HepG2 (cell line): Measurements from ENCODE around the gene EIF2AK2. TPM values are rescaled to one million over a fixed set of nuclear protein-coding genes. Genes with fewer than 3 reads are reported as not detected.

Experiments
- ATAC-seq: fragments of 200-7000 bp; cut with Tn5 transposase; 3 replicates; pipeline ENCODE4 v1.9.1; 2020; ENCODE audit warnings: mild to moderate bottlenecking, moderate library complexity
- BruUV-seq: library from RNA; stranded (reverse); fragments of 400-500 nt; replicated peaks from 2 replicates; lab custom pipeline; 2021; lab: Mats Ljungman, UMichigan
- CTCF ChIA-PET: fragments of 300-600 bp; formaldehyde crosslinking; extraction: SDS; loops from one replicate; lab custom pipeline; 2021; ENCODE audit warnings: low total read pairs, inconsistent platforms, low intra/inter-chr PET ratio; lab: Yijun Ruan, JAX
- POLR2A ChIA-PET: fragments of 350-600 bp; sonication (Branson Sonifier 250); formaldehyde crosslinking; loops from one replicate; lab custom pipeline; 2020; ENCODE audit warnings: antibody characterized with exemption, inconsistent platforms; lab: Yijun Ruan, JAX
- DNase-seq: peaks from one replicate; pipeline ENCODE4 v3.0.0-alpha.2; 2015; ENCODE audit warnings: low spot score
- FAIRE-seq: peaks from 3 replicates; lab custom pipeline; 2011; peaks lifted over from hg19 to GRCh38; lab: Jason Lieb, UNC
- H2AFZ ChIP-seq: one replicate; pipeline ENCODE4 v1.6.1; 2011; ENCODE audit warnings: low read length, inconsistent platforms
- H3K27ac ChIP-seq: fragments of 300-600 bp; 3 replicates; pipeline ENCODE4 v1.8.0; 2011; ENCODE audit warnings: mixed run types, mild to moderate bottlenecking, mixed read lengths, low read length, inconsistent platforms; ENCODE audit not compliant: insufficient read depth; ENCODE audit errors: extremely low read length
- H3K27me3 ChIP-seq, 2 experiments: fragments of 200-600 bp in 1 of 2; 2 replicates in 1 of 2; 3 replicates in 1 of 2; pipeline versions ENCODE4 v1.6.0 to v1.8.0; 2011; ENCODE audit warnings: low read length in 2 of 2, mild to moderate bottlenecking in 2 of 2, moderate library complexity in 2 of 2, inconsistent platforms in 1 of 2; ENCODE audit not compliant: insufficient read depth in 2 of 2, control insufficient read depth in 1 of 2
- H3K36me3 ChIP-seq, 2 experiments: fragments of 200-600 bp in 1 of 2; replicated peaks in 1 of 2; 2 replicates in 1 of 2; 3 replicates in 1 of 2; pipeline versions ENCODE4 v1.5.1 to v1.8.0; 2011; ENCODE audit warnings: low read length in 2 of 2, inconsistent platforms in 1 of 2; ENCODE audit not compliant: insufficient read depth in 2 of 2, control insufficient read depth in 1 of 2
- H3K4me1 ChIP-seq: 2 replicates; pipeline ENCODE4 v1.5.1; 2012; ENCODE audit warnings: low read length, inconsistent platforms; ENCODE audit not compliant: insufficient read depth
- H3K4me2 ChIP-seq: 2 replicates; pipeline ENCODE4 v1.6.0; 2011; ENCODE audit warnings: low read depth, low read length, inconsistent platforms
- H3K4me3 ChIP-seq, 3 experiments: fragments of 200-600 bp in 1 of 3; sonication (generic), shearing (Covaris generic) in 1 of 3; replicated peaks in 1 of 3; 2 replicates each; pipeline ENCODE4 v1.5.1; 2011 to 2016; ENCODE audit warnings: low read length in 3 of 3, inconsistent platforms in 2 of 3, low read depth in 2 of 3, mild to moderate bottlenecking in 2 of 3, control low read depth in 1 of 3, mixed read lengths in 1 of 3; ENCODE audit not compliant: insufficient read depth in 1 of 3
- H3K79me2 ChIP-seq: one replicate; pipeline ENCODE4 v1.6.1; 2011; ENCODE audit warnings: low read length, inconsistent platforms; ENCODE audit not compliant: insufficient read depth
- H3K9ac ChIP-seq: 2 replicates; pipeline ENCODE4 v1.6.0; 2011; ENCODE audit warnings: mild to moderate bottlenecking, low read depth, low read length, inconsistent platforms; ENCODE audit not compliant: insufficient read depth
- H3K9me3 ChIP-seq: 2 replicates; pipeline ENCODE4 v1.5.1; 2012; ENCODE audit warnings: mild to moderate bottlenecking, low read length
- H4K20me1 ChIP-seq: 2 replicates; pipeline ENCODE4 v1.6.0; 2011; ENCODE audit warnings: inconsistent platforms, mild to moderate bottlenecking, low read length, moderate library complexity; ENCODE audit not compliant: insufficient read depth
- ATF7-NPFF ChIP-seq: sonication (generic); formaldehyde crosslinking; IDR thresholded peaks from 2 replicates; pipeline ENCODE4 v1.8.1; 2023; ENCODE audit warnings: mild to moderate bottlenecking, low read depth, missing genetic modification reagents, moderate library complexity
- RCOR2 ChIP-seq: IDR thresholded peaks from 2 replicates; pipeline ENCODE4 v1.6.1; 2016; ENCODE audit warnings: missing biosample characterization, missing genetic modification reagents
- ZBTB7A ChIP-seq: sonication (generic); formaldehyde crosslinking; IDR thresholded peaks from 2 replicates; pipeline ENCODE4 v1.8.0; 2022; ENCODE audit warnings: mild to moderate bottlenecking, missing genetic modification reagents
- ZNF124 ChIP-seq: sonication (generic); formaldehyde crosslinking; IDR thresholded peaks from 2 replicates; pipeline ENCODE4 v1.4.0; 2020; ENCODE audit warnings: missing genetic modification reagents
- ZNF263 ChIP-seq: sonication (generic); formaldehyde crosslinking; IDR thresholded peaks from 2 replicates; pipeline ENCODE4 v1.4.0; 2020; ENCODE audit warnings: missing genetic modification reagents
- ZNF569 ChIP-seq: sonication (generic); formaldehyde crosslinking; IDR thresholded peaks from 2 replicates; pipeline ENCODE4 v1.5.0; 2020; ENCODE audit warnings: mild to moderate bottlenecking, missing genetic modification reagents, moderate library complexity, borderline replicate concordance
- ZNF614 ChIP-seq: IDR thresholded peaks from 2 replicates; pipeline ENCODE4 v1.6.1; 2018; ENCODE audit warnings: missing biosample characterization, missing genetic modification reagents, inconsistent platforms, borderline replicate concordance
- ZNF792 ChIP-seq: IDR thresholded peaks from 2 replicates; pipeline ENCODE4 v1.6.1; 2016
- ZNF883 ChIP-seq: sonication (generic); formaldehyde crosslinking; IDR thresholded peaks from 2 replicates; pipeline ENCODE4 v1.5.1; 2020; ENCODE audit warnings: mild to moderate bottlenecking, missing genetic modification reagents; ENCODE audit errors: not compliant biosample characterization
- WGBS: methylation state at CpG from one replicate; pipeline ENCODE4 v1.1.6; 2017; ENCODE audit warnings: low lambda C conversion rate; 5-methylcytosine and 5-hydroxymethylcytosine counted together
- in situ Hi-C: cut with HindIII; loops from 2 replicates; pipeline ENCODE4 v1.10.0; 2017; ENCODE audit warnings: low pct_unique_long_range_greater_than_20kb; ENCODE audit not compliant: extremely low pct_ligation_motif_present
- intact Hi-C: fragments of 100-400 bp; cut with micrococcal nuclease; formaldehyde crosslinking; loops from one replicate; pipeline ENCODE4 v1.10.0; 2022; ENCODE audit not compliant: unreplicated experiment
- polyA plus RNA-seq, 8 experiments: library from polyadenylated mRNA; depleted of rRNA in 3 of 8; stranded (reverse) in 7 of 8; unstranded in 1 of 8; fragments of >200 nt; fragmentation: Illumina TruSeq in 4 of 8; extraction: Trizol in 4 of 8; gene quantifications; 2 replicates each; pipeline versions ENCODE4 v1.2.1 to v1.2.3, GENCODE V29; 2011 to 2016; ENCODE audit warnings: low read depth in 4 of 8, missing spikeins in 1 of 8, mixed read lengths in 1 of 8; ENCODE audit not compliant: insufficient read depth in 1 of 8
- total RNA-seq, 5 experiments: library from RNA; depleted of rRNA; stranded (reverse); fragments of >200 nt; fragmentation: Illumina TruSeq; extraction: Trizol; gene quantifications; 2 replicates each; pipeline ENCODE4 v1.2.3, GENCODE V29; 2016; ENCODE audit warnings: low read depth in 1 of 5
- TF ChIP-seq, protein P1 (sequence below): sonication (generic); formaldehyde crosslinking; conservative IDR thresholded peaks from 2 replicates; pipeline ENCODE4 v1.4.0; 2020; ENCODE audit warnings: mild to moderate bottlenecking, missing genetic modification reagents, moderate library complexity
- TF ChIP-seq, protein P2 (sequence below): sonication (generic); formaldehyde crosslinking; IDR thresholded peaks from 2 replicates; pipeline ENCODE4 v1.4.0; 2020; ENCODE audit warnings: missing genetic modification reagents, mild to moderate bottlenecking, borderline replicate concordance
- TF ChIP-seq, protein P3 (sequence below): sonication (generic); formaldehyde crosslinking; IDR thresholded peaks from 2 replicates; pipeline ENCODE4 v1.5.1; 2020; ENCODE audit warnings: mild to moderate bottlenecking, missing genetic modification reagents, moderate library complexity

The EIF2AK2 gene
- total and polyA plus RNA-seq, 2 of the 13 experiments (the other 11 are each of a cell fraction or from before 2014, with no cell fraction given): 10.2 to 26.1 TPM

DNA sequence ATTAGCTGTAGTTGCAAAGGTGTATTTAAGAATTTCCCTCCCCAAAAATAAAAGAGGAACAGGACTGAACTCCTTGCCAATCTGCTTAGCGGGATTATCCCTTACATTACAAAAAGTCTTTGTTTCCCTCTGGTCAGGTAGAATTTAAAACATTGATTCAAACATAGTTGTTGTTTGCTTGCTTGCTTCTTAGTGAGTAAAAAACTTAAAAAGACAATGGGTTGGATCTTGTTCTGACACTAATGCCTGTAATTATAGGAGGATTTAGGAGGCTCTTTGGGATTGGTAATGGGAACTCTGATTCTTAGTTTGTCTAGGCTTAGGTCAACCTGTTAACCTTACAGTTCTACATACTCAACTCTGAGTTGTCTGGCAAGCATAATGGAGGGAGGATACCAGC is 35.8 kb upstream of the EIF2AK2 start (continued):
- TF ChIP-seq, protein P1, sequence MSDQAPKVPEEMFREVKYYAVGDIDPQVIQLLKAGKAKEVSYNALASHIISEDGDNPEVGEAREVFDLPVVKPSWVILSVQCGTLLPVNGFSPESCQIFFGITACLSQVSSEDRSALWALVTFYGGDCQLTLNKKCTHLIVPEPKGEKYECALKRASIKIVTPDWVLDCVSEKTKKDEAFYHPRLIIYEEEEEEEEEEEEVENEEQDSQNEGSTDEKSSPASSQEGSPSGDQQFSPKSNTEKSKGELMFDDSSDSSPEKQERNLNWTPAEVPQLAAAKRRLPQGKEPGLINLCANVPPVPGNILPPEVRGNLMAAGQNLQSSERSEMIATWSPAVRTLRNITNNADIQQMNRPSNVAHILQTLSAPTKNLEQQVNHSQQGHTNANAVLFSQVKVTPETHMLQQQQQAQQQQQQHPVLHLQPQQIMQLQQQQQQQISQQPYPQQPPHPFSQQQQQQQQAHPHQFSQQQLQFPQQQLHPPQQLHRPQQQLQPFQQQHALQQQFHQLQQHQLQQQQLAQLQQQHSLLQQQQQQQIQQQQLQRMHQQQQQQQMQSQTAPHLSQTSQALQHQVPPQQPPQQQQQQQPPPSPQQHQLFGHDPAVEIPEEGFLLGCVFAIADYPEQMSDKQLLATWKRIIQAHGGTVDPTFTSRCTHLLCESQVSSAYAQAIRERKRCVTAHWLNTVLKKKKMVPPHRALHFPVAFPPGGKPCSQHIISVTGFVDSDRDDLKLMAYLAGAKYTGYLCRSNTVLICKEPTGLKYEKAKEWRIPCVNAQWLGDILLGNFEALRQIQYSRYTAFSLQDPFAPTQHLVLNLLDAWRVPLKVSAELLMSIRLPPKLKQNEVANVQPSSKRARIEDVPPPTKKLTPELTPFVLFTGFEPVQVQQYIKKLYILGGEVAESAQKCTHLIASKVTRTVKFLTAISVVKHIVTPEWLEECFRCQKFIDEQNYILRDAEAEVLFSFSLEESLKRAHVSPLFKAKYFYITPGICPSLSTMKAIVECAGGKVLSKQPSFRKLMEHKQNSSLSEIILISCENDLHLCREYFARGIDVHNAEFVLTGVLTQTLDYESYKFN (CRISPR knock-in tag): no peak
- TF ChIP-seq RCOR2 (CRISPR knock-in tag) (no peak), ATF7-NPFF (CRISPR knock-in tag) (no peak), ZNF569 (CRISPR knock-in tag) (no peak), ZBTB7A (CRISPR knock-in tag) (no peak)
- TF ChIP-seq, all 625 proteins: peak for 0

DNA sequence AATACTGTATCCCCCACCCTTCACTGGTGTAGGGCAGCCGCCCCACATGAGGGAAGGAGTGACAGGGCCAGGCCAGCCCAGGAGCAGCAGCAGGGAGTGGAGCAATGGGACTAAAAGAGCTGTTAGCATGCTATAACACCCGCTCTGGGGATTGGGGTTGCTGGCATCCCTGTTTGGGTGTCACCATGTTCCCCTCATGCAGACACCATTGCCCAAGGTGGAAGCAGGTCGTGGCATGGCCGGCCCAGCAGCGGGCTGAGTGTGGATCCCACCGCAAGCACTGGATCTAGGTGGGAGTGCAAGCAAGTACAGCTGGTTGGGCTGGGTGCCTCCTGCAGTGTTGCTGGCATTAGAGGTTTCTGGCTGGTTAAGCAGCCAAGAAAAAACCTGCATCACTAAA is 35.0 kb upstream of the EIF2AK2 start:
- Histone ChIP-seq H3K4me3 (no peak overlapping the region; a peak in 1 of 6 replicates), H3K27me3 (peaks cover 2 to 14% of the 10 kb centered on the region in 2 experiments; a peak in 3 of 5 replicates), H3K79me2 (peaks cover 2% of the 10 kb centered on the region), H3K4me2 (0 out of 2 replicates have a peak overlapping the region, but pooled peaks have one; percentile 13), H3K9ac (no peak overlapping the region), H2AFZ (no peak overlapping the region), H4K20me1 (no peaks in the 10 kb centered on the region), H3K4me1 (peaks cover 30% of the 10 kb centered on the region), H3K9me3 (no peaks in the 10 kb centered on the region), H3K27ac (no peak overlapping the region), H3K36me3 (no peaks in the 10 kb centered on the region)
- CTCF ChIA-PET: no interaction called here
- WGBS: 53% methylated on average over 6 of the region's 6 CpGs
- no peak for FAIRE-seq
- DNase-seq: no peak
- intact Hi-C loops: no loop called here
- BruUV-seq: no TSS peak
- ATAC-seq: no peak
- POLR2A ChIA-PET: interaction anchor here (0.7 to 2.9 kb wide), 2 partner anchors 35 to 40 kb away, joined by 3 to 9 read pairs; partner anchors contain the start of genes CEBPZ and NDUFAF7
- in situ Hi-C loops: no loop called here
- TF ChIP-seq ZNF263 (CRISPR knock-in tag) (no peak), ZNF883 (CRISPR knock-in tag) (no peak), ZNF614 (CRISPR knock-in tag) (no peak), ZNF124 (no peak), ZNF792 (CRISPR knock-in tag) (no peak)
- TF ChIP-seq, protein P2, sequence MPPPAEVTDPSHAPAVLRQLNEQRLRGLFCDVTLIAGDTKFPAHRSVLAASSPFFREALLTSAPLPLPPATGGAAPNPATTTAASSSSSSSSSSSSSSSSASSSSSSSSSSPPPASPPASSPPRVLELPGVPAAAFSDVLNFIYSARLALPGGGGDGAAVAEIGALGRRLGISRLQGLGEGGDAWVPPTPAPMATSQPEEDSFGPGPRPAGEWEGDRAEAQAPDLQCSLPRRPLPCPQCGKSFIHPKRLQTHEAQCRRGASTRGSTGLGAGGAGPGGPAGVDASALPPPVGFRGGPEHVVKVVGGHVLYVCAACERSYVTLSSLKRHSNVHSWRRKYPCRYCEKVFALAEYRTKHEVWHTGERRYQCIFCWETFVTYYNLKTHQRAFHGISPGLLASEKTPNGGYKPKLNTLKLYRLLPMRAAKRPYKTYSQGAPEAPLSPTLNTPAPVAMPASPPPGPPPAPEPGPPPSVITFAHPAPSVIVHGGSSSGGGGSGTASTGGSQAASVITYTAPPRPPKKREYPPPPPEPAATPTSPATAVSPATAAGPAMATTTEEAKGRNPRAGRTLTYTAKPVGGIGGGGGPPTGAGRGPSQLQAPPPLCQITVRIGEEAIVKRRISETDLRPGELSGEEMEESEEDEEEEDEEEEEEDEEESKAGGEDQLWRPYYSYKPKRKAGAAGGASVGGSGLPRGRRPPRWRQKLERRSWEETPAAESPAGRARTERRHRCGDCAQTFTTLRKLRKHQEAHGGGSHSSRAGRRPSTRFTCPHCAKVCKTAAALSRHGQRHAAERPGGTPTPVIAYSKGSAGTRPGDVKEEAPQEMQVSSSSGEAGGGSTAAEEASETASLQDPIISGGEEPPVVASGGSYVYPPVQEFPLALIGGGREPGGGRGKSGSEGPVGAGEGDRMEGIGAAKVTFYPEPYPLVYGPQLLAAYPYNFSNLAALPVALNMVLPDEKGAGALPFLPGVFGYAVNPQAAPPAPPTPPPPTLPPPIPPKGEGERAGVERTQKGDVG (CRISPR knock-in tag): no peak
- TF ChIP-seq, protein P3, sequence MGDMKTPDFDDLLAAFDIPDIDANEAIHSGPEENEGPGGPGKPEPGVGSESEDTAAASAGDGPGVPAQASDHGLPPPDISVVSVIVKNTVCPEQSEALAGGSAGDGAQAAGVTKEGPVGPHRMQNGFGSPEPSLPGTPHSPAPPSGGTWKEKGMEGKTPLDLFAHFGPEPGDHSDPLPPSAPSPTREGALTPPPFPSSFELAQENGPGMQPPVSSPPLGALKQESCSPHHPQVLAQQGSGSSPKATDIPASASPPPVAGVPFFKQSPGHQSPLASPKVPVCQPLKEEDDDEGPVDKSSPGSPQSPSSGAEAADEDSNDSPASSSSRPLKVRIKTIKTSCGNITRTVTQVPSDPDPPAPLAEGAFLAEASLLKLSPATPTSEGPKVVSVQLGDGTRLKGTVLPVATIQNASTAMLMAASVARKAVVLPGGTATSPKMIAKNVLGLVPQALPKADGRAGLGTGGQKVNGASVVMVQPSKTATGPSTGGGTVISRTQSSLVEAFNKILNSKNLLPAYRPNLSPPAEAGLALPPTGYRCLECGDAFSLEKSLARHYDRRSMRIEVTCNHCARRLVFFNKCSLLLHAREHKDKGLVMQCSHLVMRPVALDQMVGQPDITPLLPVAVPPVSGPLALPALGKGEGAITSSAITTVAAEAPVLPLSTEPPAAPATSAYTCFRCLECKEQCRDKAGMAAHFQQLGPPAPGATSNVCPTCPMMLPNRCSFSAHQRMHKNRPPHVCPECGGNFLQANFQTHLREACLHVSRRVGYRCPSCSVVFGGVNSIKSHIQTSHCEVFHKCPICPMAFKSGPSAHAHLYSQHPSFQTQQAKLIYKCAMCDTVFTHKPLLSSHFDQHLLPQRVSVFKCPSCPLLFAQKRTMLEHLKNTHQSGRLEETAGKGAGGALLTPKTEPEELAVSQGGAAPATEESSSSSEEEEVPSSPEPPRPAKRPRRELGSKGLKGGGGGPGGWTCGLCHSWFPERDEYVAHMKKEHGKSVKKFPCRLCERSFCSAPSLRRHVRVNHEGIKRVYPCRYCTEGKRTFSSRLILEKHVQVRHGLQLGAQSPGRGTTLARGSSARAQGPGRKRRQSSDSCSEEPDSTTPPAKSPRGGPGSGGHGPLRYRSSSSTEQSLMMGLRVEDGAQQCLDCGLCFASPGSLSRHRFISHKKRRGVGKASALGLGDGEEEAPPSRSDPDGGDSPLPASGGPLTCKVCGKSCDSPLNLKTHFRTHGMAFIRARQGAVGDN (CRISPR knock-in tag): 0 out of 2 replicates have a peak, but pooled peaks have one; percentile 14
